HG02981 (cell line): ENCODE results near the gene NFIB.

Experiments used
- ATAC-seq: cut with Tn5 transposase; IDR thresholded peaks from one replicate; pipeline ENCODE4 v1.9.1; 2021; ENCODE audit warnings: mild to moderate bottlenecking, moderate library complexity; ENCODE audit not compliant: unreplicated experiment

NFIB gene

DNA sequence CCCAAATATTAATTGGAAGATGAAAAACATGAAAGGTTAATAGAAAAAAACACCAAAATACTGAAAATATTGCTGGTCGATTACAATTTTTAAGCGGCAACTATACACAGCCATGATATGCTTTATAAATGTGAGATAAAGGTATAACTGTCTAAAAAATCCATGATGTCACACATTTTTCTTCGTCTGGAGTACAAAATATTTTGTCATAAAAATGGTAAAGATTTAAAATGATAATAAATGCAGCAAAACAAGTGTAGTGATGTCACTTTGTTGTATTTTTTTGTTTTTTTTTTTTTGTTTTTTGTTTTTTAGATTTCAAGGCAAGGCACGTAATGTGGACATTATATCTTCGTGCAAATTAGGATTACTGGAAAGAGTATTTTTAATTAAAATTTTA is 227.4 kb downstream of the NFIB start:
- no peak for ATAC-seq

DNA sequence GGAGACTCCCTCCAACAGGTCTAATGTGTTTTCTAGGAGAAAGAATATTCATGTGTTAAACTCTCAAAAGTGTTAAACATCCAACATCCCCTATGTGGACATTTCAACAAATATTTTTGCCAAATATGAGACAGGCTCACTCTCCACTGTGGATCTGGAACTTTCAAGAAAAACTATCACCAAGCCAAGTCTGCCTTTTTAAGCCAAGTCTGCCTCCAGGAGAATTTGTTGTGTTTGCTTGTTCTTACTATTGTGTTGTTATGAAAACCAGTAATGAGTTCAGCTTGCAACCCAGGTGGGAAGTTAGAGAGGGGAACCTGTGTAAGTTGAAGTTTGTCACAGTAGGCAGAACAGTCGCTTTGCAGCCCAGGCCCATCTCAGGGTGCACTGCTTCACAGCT is 228.1 kb downstream of the NFIB start:
- no peak for ATAC-seq

DNA sequence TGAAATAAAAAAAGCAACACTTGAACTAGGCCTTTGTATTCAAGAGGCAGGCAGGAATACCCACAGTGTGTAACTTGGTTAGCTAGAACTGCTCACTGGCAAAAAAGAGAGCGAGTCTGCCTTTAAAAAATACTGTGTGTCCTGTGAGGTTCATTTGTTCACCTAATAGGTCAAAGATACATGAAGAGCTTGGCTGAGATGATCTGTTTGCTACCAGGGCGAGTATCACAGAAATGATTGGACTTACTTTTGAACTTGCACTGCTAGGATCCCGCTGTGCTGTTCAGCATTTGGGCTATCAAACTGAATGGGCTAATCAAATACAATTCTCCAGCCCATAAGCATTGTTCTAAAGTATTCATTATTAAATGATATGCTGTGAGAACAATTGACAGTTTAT is 229.1 kb downstream of the NFIB start:
- no peak for ATAC-seq

DNA sequence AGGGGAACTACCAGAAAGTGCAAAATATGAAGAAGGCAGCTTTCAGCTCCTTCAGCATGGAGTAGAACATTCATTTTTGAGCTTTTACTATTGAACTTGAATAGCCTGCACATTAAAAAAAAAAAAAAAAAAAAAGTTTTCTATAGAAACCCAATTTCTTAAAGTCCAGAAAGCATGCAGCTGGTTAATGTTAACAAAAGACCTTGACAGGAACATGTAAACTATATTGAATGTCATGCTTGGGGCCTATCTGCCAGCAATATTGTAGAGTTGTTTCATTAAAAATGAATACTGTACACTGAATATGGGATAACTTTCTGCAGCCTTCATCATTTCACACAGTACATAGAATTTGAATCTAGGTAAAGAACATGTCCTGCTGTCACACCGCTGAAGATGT is 230.6 kb downstream of the NFIB start:
- no peak for ATAC-seq

DNA sequence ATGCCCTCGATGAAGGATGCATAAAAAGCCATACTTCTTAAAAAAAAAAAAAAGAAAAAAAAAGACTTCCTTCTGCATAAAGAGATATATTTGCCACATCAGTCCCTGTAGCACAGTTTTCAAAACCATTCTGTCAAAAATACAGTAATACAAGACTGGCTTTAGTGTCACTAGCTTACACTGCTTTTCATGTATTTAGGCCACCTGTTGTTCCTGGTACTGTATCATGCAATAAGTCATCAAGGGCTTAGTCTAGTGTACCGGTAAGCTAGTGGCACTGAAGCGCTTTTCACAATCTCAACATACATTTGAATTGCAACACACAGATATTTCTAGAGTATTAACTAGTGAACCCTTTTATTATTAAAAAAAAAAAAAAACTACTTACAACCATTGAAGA is 231.2 kb downstream of the NFIB start:
- no peak for ATAC-seq

DNA sequence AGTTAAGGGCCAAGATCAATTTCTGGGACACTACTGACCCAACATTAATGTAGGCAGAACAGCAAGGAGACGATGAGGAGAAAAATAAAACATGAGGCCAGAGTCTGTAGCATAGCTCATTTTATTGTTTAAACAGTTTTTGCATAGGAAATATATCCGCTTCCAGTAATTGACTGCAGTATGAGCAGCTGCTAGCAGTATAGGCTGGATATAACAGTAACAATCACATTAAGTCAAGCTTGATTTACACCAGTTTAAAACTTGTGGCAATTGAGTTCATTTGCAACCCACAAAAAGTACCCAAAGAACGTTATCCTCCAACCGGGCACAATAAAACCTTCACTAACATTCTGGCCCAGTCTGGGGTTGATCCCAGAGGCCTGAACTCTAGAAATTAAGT is 232.2 kb downstream of the NFIB start:
- ATAC-seq: no peak

DNA sequence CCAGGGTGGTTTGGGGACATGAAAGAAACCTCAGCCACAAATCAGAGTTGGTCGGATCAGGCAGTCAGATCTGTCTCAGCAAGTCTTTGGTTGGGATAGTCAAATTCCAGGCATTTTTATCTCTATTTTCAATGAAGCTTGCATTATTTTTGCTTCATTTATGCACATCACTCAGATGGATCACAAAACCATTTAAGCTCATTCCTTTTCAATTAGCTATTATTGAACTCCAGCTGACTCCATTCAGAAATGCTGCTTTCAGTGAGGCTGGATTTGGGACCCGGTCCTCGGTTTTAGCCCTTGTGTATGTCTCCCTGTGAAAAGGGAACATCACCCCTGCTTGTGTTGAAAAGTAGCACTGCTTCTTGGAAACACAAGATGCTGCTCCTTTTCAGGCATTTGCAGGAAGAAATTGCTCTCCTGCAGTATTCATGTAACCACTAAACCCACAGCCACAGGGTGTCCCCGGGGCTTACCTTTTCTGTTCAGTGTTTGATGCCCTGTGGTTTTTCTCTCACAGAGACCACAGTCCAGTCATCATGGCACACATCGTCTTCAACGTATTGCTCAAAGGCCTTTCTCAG is 232.9 kb downstream of the NFIB start:
- ATAC-seq: no peak

DNA sequence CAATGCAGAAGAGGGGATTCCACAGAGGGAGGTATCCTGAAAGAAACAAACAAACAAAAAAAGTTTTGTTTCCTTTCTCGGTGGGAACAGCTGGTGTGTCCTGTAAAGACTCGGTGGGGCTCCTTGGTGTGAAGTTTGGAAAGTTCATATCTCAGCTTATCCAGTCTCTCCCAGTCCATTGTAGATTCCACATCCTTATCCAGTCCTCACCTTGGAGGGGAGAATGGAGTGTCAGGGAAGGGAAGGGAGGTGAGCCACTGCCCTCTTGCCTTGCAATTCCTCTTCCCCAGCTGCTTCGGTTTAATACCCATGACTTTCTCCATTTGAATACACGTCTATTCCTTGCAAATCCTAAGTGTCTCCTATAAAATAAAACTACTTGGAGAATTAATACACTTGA is 234.5 kb downstream of the NFIB start:
- no peak for ATAC-seq

DNA sequence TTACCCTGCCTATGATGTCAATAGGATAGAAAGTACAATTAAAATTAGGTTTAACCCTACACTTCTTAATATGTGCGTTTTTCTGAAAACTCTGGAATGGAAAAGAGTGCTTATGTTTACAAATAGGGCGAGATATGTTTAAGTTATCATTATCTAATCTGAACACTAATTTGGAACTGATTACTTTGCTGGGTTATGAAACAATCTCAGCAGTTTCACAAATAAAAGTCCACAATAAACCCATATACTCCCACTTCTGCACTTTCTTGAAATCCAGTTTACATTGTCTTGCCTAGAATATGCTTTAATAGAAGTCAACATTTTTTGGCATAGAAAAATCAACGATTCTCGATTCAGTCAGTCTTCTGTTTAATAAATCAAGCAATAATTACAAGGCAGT is 236.3 kb downstream of the NFIB start:
- ATAC-seq: no peak

DNA sequence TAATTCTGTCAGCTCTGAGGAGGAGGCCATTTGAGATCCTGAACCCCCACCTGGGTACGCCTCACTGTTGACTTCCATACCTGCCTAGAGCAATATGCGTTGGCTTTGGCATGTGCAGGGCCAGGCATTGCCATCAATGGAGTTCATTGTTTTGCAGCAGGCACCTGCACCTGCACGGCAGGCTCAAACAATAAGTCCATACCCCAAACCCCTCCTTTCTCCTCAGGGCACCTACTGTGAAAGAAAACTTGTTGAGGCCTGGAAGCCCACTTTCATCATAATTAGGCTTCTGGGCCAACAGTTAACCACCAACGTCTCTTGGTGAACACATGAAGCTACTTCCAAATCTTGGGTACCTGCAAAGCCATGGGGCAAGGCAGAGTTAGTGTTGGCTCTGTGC is 238.7 kb downstream of the NFIB start:
- no peak for ATAC-seq

DNA sequence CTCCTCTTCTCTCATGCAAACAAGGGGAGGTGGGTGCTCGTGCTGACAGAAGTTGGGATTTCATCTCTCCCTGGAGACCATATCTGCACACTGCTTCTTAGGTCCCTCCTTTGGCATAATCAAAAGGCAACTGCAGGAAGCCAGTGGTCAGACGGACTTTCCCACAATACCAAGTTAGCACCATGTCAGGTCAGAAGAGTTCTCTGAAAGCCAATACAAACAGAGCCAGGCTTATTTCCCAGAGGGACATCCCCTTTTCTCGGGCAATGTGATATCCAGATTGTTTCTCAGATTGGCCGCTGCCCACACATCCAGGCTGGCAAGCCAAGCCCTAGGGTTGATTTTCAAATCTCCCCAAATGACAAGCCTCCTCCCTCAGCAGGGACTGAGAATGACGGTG is 241.1 kb downstream of the NFIB start:
- ATAC-seq: no peak

DNA sequence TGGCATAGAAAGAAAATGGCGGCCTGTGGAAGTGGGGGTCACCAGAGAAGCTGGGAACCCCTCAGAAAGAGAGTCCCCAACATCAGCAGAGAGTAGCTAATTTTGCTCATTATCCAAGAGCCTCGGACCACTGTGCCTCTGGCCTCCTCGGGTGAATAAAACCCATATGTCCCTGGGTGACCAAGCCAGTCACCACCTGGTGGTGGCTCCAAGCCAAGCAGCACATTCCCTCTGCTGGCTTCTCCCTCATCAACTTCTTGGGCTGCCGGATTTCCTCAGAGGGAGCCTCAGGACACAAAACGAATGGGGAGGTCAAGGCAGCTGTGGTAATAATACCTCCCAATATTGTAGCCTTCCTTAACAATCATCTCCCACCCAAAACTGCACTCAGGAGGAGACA is 242.5 kb downstream of the NFIB start:
- no peak for ATAC-seq

DNA sequence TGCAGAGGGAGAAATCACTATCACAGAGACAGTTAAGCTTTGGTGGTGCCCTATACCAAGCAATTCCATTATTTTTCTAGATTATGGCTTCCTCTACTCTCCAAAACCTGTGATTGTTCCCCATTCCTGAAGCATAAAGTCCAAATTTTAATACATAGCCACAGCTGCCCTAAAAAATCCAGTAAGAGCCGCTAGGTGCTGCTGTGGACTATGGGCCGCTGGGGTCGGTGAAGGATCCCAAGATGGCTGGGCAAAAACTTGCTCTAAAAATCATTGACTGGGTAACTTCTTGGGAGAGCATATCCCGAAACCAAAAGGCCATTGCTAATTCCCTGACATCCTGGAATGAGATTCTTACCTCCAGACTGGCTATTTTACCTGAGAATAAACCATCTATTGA is 245.3 kb downstream of the NFIB start:
- no peak for ATAC-seq

DNA sequence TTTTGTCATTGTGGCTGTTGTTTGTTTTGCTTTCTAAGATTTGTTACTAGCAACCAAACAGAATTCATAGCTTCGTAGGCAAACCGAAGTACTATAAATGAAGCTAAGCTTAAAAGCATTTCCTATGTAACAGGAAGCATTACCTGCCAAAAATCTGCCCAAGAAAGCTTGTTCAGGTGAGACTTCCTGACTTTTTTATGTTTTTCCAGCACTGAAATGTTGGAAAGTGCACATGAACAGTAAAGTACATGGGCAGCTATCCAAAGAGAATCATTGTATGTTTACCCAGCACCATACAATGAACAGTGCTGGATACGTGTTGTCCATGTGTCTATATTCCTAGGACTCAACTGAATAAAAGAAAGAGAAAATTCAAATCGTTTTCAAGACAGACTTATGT is 247.1 kb downstream of the NFIB start:
- no peak for ATAC-seq

DNA sequence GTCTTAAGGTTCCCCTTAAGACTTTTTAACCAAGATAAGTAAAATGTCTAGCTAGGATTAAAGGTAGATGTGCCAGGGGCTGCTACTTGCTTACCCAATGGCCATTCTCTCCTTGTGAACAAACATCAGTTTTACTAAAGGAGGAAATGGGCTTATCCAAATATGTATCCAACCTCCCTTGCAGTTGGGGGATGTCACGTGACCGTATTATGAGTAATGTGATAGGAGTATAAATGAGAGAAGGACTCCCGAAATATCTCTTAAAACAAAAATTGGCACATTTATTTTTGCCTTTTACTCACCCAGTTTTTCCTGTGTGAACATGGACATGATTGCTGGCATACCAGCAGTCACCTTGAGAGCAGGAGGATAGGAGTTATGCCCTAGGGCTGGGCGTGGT is 247.9 kb downstream of the NFIB start:
- no peak for ATAC-seq

DNA sequence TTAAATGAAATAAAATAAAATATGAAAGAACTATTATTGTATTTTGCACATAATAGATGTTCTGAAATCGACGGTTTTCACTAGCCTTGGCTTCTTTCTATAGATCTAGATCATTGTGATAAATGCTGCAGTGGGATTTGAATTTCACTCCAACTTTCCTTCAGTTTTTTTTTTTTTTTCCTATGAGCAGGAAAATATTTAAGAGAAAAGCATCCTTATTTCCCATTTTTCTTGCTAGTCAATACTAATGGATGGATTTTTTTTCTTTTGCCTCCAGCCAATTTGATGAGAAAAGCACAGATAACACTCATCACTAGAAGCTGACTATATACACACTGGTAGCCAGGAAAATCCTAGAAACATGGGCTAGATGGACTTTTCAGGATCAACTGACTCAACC is 249.0 kb downstream of the NFIB start:
- no peak for ATAC-seq

DNA sequence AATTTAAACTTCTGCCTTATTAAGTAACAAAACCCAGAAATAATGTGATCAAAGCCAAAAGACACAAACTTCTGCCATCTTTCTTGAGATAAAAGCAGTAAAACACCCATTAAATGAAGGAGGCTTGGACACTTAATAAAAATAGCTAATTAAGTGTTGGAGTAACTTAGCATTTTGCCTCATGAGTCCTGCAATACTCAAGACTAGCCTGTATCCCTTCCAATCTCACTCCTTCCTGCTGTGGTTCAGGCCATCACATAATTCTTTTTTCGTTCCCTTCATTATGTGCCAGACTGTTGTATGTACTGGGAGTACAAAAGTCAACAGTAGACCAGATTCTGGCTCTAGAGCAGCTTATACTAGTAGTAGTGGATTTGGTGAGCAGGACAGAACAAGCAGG is 250.2 kb downstream of the NFIB start:
- no peak for ATAC-seq

DNA sequence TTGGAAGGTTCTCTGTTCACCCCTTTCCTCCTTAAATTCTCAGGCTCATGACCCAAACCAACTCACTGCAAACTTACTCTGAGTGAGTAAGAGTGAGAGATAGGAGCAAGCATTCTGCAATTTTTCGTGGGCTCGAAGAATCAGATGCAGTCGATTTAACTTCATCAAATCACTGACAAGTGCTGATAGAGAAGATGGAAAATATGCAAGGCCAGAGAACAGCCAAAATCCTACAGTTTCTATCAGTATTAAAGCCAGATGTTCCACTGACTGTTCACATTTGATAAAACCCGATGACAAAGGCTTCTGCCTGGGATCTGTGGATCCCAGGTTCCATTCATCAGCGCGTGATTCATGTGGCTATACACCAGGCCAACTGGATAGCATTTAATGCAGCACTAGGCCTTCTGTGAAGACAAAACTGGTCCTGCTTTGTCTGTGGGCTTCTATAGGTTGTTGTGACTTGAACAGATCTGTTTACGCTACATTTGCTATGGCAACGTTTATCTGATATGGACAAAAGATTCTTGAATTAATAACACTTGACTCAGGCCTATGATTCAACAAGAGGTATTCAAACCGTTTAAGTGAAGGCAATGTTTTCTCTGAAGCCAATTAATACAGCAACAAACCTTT is 251.2 kb downstream of the NFIB start:
- no peak for ATAC-seq

DNA sequence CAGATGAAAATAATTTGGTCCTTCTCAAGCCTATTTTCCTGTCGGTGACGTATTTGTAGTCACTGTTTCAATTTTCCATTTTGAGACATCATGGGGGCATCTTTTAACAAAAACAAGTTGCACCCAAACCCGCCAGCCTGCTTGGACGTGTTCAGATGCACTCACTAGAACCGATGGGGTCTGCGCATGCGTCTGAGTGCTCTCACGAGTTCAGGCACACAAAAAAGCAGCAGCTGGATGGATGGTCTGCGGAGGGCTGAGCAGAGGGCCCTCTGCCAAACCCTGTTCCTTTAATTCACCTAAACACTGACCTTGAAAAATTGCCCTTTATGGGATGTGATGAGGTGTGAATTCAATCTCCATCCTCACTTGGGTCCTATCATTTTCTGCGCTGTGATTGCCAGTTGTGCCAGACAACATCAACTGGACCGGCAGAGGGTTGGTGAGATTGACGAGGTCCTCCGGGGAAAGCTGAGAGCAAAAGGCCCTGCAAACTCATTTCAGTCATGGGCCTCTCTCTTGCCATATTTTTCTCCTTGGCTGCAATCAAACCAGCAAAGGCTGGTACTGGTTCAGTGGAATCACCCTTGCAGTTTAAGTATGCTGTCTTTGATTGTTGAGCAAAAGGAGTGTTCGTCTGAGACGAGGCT is 251.9 kb downstream of the NFIB start:
- no peak for ATAC-seq

DNA sequence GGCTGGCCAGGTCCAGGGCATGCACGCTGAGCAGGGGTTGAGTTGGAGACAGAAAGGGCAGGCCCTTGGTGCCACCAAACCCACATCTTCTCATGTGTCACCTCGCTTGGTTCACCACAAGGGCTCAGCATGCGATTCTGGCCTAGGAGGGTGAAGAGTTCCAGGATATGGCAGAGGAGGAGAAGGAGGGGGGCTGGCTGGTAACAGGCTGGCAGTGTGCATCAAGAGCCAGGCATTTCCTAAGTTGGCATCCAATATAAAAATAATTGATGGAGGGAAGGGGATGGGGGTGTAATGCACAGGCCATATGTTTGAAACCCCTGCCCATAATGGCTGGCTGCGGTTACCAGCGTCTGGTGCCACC is 255.6 kb downstream of the NFIB start:
- ATAC-seq: no peak

DNA sequence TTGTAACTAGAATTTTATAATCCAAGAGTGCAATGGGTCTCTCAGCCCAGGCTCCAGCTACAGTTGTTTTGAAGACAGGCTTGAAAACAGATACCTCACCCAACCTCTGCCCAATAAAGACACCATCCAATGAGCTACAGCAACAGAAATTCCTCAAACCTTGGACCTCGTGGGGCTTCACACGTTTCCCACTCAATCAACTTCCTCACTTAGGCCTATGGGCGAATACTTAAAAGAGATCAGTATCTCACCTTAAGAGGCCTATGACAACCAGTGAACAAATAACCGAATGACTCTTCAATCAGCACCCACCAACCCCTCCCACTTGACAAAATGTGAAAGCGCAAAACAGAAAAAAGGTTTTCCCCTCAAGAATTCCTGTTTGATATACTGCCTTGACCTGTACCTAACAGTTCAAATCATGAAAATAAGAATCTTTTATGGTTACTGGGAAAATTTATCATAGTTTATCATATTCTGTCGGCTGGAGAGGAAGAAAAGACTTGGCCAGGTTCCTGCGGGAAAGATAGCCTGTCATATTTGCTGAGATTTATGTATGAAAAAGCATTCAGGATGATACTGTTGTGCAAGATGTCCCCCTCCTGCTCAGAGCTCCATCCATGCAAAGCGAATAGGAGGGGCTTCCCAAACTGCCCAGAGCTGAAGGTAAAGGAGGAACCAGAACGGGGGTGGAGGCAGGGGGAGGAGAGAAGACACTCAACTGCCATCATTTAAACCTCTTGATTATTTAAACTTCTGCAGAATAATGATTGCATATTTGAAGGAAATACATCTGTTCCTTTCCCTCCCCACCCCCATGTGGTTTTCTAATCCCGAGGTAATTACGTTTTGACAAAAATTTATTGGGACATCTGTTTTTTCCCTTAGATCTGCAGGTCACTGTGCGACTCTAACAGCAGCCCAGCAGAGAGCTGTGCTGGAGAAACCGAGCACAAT is 256.3 kb downstream of the NFIB start:
- ATAC-seq: no peak
